HG03460 (cell line): ENCODE measurements around the gene ZNF737.
A peak's percentile ranks its signal among the peaks of the same experiment; 100 is the strongest.
"Not testable (repeated sequence)": the region's sequence is repeated elsewhere in the genome, so short reads cannot be mapped to it uniquely, and the experiment has no call there.

ENCODE experiments used
- ATAC-seq: cut with Tn5 transposase; IDR thresholded peaks from one replicate; pipeline ENCODE4 v1.9.1; 2021; ENCODE audit not compliant: unreplicated experiment

ZNF737 gene

DNA sequence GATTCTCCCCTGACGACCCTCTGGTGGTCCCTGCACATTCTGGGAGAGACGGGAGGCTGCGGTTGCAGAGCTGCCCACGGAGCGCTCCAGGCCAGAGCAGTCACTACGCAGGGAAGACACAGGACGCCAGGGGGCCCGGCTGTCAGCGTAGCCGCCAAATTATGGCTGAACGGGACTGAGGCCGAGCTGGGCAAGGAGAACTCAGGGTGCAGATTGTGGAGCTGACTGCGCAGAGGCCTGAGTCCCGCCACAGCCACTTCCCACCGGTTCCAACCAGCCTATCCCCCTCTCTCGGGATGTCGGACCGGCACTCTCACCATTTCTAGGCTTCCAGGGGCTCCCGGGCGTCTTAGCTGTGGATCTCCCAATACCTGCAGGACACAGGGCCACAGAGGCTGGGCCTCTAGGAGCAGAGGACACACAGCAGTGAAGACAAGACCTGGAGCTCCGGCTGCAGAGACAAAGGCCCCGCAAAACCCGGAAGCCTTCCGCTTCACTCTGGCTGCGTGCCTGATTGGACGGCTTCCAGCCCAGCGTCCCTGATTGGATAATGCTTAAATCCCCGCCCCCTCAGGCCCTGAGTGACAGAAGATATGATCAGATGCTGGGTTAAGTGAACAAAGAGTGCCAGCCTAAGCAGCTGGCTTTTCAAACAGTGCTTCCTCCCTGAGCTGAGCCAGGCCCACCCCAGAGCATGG is at the start of gene ZNF737:
Gene ZNF737 (minus strand): TSS at position 461 of the 698 bp plus-strand sequence. CDS start 141 bp downstream, at position 320.
- peak; percentile 96 for ATAC-seq

DNA sequence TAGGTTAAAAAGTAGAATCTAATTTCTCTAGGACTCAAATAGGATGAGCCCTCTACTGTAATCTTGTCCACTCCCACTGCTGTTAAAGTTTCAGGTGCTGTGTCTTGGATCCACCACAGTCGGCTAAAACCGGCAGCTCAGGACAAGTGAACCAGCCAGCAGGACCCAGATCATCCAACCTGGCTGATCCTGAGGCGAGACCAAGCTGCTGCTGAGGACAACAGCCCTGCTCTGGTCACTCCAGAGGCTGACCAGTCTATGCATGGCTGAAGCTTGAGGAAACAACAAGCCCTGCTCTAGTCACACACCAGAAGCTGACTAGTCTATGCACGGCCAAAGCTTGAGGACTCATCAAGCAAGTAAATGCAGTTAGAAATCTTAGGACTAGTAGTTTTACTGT is 49.4 kb upstream of the ZNF737 start:
- ATAC-seq, result not testable (repeated sequence)

GRCh38 chr19:20612711-20613316 is 47.2 kb upstream of the ZNF737 start:
- no peak for ATAC-seq

DNA sequence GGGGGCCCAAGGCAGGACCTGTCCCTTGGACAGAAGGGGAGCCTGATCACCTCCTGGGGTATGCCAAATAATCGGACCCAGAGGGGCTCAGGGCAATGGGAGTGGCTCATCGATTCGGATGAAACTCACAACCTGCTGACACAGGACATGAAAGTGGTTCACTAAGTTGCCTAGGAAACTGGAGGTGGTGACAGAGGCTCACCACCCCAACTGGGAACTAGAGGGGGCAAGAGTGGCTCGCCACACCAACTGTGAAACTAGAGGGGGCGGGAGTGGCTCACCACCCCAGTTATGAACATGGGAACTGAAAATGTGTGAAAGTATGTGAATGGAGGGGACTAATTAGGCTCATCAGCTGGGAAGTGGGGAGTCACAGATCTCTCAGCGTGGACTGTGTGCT is 46.3 kb upstream of the ZNF737 start:
- ATAC-seq, result no peak

DNA sequence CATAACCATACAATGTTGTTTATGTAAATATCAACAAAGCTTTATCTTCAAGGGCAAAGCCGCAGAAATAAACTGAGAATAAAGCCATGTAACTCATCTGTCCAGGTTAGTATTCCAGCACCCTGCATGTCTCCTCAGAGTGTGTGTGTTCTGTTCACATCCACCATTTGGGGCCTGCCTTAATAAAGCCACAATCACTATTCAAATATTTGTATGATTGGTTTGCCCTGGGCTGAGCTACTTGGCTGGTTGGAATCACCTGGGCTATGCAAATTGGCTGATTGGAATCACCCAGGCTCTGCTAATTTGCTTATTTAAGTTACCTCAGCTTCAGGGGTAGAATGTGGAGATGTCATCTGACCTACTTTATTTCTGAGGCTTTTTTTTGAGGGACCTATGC is 42.4 kb upstream of the ZNF737 start:
- ATAC-seq, result no peak

GRCh38 chr19:20558571-20558970 is 7.0 kb downstream of the ZNF737 start:
- no peak for ATAC-seq

- no peak for ATAC-seq
These were observed 7.6 kb downstream of the ZNF737 start for GRCh38 chr19:20558011-20558410.

- ATAC-seq, result not testable (repeated sequence)
These were observed 20.8 kb downstream of the ZNF737 start for GRCh38 chr19:20544667-20545333.

DNA sequence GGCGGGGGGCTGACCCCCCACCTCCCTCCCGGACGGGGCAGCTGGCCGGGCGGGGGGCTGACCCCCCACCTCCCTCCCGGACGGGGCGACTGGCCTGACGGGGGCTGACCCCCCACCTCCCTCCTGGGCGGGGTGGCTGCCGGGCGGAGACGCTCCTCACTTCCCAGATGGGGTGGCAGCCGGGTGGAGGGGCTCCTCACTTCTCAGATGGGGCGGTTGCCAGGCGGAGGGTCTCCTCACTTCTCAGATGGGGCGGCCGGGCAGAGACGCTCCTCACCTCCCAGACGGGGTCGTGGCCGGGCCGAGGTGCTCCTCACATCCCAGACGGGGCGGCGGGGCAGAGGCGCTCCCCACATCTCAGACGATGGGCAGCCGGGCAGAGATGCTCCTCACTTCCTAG is 35.3 kb downstream of the ZNF737 start:
- not testable (repeated sequence) for ATAC-seq

DNA sequence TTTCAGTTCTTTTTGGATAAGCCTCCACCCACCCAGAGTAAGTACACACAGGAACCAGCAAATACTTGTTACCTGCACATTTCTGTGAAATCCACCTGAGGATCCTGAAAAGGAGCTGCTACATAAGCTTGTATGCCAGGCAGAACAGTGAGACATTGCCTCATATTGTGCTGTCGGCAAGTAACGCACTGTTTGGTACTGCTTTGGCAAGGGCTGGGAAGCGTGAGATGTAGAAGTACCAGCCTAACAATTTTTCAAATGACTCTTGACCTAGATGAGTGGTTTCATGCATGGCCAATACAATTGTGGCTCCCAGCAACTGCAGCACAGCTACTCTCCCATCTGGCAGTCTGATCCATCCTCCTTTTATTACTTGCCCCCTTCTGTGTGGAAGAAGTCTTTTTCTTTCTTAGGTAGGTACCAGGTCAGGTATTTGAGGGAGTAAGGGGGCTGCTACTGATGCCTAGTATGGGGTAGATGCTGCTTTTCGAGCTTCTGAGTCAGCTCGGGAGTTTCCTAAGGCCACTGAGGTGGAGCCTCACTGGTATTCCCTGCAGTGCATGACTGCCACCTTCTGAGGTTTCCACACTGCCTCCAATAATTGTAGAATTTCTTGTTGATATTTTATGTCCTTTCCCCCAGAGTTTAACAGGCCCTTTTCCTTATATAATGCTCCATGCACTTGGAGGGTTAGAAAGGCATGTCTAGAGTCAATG is 52.2 kb downstream of the ZNF737 start:
- ATAC-seq, result no peak

DNA sequence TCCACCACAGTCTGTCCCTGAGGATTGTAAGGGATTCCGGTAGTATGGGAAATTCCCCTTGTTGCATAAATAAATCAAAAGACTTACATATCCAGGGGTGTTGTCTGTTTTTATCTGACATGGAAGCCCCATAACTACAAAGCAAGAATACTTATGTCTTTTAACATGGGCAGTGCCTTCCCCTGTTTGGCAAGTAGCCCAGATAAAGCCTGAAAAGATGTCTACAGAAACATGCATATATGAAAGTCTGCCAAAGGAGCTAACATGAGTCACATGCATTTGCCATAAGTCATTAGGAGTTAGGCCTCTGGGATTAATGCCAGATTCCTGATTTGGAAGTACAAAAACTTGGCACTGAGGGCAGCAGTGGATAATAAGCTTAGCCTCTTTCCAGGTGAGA is 62.1 kb downstream of the ZNF737 start:
- no peak for ATAC-seq
